HL-60 (cell line): Measurements from ENCODE around the gene RGS11.

Source experiments
- DNase-seq, 2 experiments: peaks; one replicate each; pipeline ENCODE4 v3.0.0-alpha.2; 2010 to 2020; ENCODE audit warnings: low read depth in 1 of 2, low spot score in 1 of 2
- H3K27ac ChIP-seq: fragments of 250-450 bp; sonication (Bioruptor Pico); replicated peaks from 2 replicates; pipeline ENCODE4 v1.5.1; 2020; ENCODE audit warnings: mild to moderate bottlenecking, moderate library complexity
- H3K27me3 ChIP-seq: fragments of 250-450 bp; sonication (Bioruptor Pico); 2 replicates; pipeline ENCODE4 v1.5.1; 2021; ENCODE audit warnings: mild to moderate bottlenecking, moderate library complexity; ENCODE audit not compliant: insufficient read depth, poor library complexity, severe bottlenecking
- H3K4me3 ChIP-seq: replicated peaks from 2 replicates; pipeline ENCODE4 v1.5.1; 2011; ENCODE audit warnings: mild to moderate bottlenecking, control low read depth, low read length; ENCODE audit not compliant: insufficient read depth
- GABPA ChIP-seq: IDR thresholded peaks from 2 replicates; pipeline ENCODE4 v1.6.1; 2012; ENCODE audit warnings: low read depth
- POLR2AphosphoS5 ChIP-seq: IDR thresholded peaks from 2 replicates; pipeline ENCODE4 v1.6.1; 2012; ENCODE audit warnings: low read depth
- REST ChIP-seq: IDR thresholded peaks from 2 replicates; pipeline ENCODE4 v1.6.1; 2012; ENCODE audit warnings: low read depth; ENCODE audit not compliant: insufficient replicate concordance
- SPI1 ChIP-seq: IDR thresholded peaks from 2 replicates; pipeline ENCODE4 v1.6.1; 2012; ENCODE audit warnings: low read depth, mild to moderate bottlenecking, borderline replicate concordance
- TF ChIP-seq, protein P1 (sequence below): IDR thresholded peaks from one replicate; pipeline ENCODE4 v1.5.1; 2011; ENCODE audit warnings: low read length, control low read depth, inconsistent platforms; ENCODE audit not compliant: insufficient read depth

Gene RGS11

GRCh38 chr16:220021-220420 is 55.7 kb downstream of the RGS11 start:
- DNase-seq = no peak
- Histone ChIP-seq H3K27ac (no peak overlapping the region), H3K27me3 (no peaks in the 10 kb centered on the region), H3K4me3 (no peak overlapping the region)
- TF ChIP-seq, protein P1, sequence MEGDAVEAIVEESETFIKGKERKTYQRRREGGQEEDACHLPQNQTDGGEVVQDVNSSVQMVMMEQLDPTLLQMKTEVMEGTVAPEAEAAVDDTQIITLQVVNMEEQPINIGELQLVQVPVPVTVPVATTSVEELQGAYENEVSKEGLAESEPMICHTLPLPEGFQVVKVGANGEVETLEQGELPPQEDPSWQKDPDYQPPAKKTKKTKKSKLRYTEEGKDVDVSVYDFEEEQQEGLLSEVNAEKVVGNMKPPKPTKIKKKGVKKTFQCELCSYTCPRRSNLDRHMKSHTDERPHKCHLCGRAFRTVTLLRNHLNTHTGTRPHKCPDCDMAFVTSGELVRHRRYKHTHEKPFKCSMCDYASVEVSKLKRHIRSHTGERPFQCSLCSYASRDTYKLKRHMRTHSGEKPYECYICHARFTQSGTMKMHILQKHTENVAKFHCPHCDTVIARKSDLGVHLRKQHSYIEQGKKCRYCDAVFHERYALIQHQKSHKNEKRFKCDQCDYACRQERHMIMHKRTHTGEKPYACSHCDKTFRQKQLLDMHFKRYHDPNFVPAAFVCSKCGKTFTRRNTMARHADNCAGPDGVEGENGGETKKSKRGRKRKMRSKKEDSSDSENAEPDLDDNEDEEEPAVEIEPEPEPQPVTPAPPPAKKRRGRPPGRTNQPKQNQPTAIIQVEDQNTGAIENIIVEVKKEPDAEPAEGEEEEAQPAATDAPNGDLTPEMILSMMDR = no peak
- TF ChIP-seq REST = no peak
- TF ChIP-seq SPI1 = no peak
- no peak for TF ChIP-seq POLR2AphosphoS5
- TF ChIP-seq GABPA = no peak
